HG03521 (cell line): ENCODE data around the gene ZNFX1.
"Not testable (repeated sequence)": the region's sequence is repeated elsewhere in the genome, so short reads cannot be mapped to it uniquely, and the experiment has no call there.

Experiments used
- ATAC-seq: cut with Tn5 transposase; IDR thresholded peaks from one replicate; pipeline ENCODE4 v1.9.1; 2021; ENCODE audit warnings: mild to moderate bottlenecking, moderate library complexity; ENCODE audit not compliant: unreplicated experiment

The ZNFX1 gene

DNA sequence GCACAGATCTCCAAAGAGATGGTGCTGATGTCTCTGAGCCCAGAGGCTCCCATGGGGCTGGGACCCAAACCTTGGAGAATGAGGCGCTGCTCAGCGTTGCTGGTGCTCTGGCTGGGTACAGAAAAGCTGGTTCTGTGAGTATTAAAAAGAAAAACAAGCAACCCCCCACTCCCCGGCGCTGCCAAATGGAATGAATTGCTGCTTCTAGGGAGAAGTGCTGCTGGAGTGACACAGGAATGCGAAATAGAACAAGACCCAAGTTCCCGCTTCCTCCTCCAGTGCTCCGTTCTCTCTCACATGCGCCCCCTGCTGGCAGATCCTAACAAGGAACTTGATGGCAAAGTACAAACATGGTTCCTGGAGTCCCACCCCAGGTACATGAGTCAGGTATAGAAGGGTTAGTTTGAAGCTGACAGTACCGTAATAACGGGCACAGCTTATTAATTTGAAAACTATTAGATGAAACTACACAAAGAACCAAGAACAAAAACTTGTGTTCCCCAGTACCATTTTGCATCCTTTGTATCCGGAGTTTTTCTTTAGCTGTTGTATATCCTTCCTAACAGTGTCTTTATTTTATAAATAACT lies 60.8 kb downstream of the ZNFX1 start:
- ATAC-seq: no peak

- ATAC-seq: no peak
These were observed 62.6 kb downstream of the ZNFX1 start for GRCh38 chr20:49215232-49215631.

DNA sequence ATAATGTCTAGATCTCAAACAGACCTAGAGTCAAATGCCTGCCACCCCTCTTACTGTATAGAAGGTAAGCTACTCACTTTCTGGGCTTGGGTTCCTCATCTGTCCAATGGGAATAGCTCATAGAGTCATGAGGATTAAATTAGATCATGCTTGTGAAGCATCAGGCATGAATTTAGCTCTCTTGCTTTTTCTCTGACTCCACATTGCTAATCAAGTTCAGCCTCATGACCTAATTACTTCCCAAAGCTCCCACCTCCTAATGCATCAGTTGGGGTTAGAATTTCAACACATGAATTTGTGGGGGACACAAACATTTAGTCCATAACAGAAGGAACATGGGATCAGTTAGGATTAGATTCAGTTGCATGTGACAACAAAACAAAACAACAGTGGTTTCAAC lies 63.3 kb downstream of the ZNFX1 start:
- no peak for ATAC-seq

DNA sequence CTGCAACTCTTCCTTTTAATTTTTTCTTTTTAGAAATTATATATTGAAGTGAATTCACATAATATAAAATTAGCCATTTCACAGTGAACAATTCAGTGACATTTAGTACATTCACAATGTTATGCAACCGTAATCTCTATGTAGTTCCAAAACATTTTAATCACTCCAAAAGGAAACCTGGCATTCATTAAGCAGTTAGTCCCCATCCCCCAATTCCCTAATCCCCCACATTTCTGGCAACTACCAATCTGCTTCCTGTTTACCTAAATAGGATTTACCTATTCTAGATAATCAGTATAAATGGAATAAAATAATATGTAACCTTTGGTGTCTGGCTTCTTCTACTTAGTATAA lies 67.1 kb downstream of the ZNFX1 start:
- no peak for ATAC-seq

GRCh38 chr20:49210101-49210756 lies 67.6 kb downstream of the ZNFX1 start:
- no peak for ATAC-seq

GRCh38 chr20:49207076-49207475 lies 70.8 kb downstream of the ZNFX1 start:
- ATAC-seq: no peak

- ATAC-seq: no peak
These were observed 74.1 kb downstream of the ZNFX1 start for GRCh38 chr20:49203746-49204145.

DNA sequence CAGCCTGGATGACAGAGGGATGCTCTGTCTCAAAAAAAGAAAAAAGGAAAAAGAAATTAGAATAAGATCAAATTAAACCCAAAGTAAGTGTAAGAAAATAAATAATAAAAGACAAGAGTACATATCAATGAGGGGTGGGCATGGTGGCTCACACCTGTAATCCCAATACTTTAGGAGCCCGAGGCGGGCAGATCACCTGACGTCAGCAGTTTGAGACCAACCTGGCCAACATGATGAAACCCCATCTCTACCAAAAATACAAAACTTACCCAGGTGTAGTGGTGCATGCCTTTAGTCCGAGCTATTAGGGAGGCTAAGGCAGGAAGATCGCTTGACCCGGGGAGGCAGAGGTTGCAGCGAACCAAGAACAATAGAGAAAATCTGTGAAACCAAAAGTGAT lies 74.8 kb downstream of the ZNFX1 start:
- no peak for ATAC-seq

DNA sequence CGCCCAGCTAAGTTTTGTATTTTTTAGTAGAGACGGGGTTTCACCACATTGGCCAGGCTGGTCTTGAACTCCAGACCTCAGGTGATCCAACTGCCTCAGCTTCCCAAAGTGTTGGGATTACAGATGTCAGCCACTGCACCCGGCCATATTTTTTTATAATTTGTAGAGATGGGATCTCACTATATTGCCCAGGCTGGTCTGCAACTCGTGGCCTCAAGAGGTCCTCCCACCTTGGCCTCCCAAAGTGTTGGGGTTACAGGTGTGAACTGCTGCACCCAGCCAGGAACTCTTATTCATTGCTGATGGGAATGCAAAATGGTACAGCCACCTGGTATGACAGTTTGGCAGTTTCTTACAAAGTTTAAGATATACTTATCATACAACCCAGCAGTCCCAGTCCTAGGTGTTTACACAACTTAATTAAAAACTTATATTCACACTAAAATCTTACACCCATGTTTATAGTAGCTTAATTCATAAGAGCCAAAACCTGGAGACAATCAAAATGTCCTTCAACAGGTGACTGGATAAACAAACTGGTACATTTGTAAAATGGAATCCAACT lies 78.0 kb downstream of the ZNFX1 start:
- no peak for ATAC-seq

- ATAC-seq: not testable (repeated sequence)
These were observed 84.8 kb downstream of the ZNFX1 start for GRCh38 chr20:49192944-49193518.
